T1000 (cell line): ENCODE data around the gene SPATC1L.

Experiments
- DNase-seq: peaks from one replicate; lab custom pipeline; 2025; ENCODE audit warnings: mixed read lengths; lab: John Stamatoyannopoulos, UW

Gene SPATC1L

DNA sequence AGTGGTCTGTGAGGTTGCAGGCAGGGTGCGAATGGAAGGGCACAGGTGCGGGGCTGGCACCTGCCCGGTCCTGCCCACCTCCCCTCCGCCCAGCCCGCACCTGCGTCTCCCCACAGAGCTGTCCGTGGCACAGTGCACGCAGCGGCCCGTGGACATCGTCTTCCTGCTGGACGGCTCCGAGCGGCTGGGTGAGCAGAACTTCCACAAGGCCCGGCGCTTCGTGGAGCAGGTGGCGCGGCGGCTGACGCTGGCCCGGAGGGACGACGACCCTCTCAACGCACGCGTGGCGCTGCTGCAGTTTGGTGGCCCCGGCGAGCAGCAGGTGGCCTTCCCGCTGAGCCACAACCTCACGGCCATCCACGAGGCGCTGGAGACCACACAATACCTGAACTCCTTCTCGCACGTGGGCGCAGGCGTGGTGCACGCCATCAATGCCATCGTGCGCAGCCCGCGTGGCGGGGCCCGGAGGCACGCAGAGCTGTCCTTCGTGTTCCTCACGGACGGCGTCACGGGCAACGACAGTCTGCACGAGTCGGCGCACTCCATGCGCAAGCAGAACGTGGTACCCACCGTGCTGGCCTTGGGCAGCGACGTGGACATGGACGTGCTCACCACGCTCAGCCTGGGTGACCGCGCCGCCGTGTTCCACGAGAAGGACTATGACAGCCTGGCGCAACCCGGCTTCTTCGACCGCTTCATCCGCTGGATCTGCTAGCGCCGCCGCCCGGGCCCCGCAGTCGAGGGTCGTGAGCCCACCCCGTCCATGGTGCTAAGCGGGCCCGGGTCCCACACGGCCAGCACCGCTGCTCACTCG lies 52.2 kb downstream of the SPATC1L start:
- no peak for DNase-seq

DNA sequence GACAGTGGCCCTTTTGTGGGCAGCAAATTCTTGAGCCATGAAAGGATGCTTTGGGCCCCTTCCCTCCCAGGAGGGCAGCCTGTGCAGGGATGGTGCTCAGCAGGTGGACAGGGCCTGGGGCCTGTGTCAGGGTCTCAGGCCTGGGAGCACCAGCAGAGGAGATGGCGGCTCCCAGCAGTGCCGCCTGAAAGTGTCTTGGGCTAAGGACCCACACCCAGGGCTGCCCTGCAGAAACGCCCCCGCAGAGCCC lies 52.7 kb downstream of the SPATC1L start:
- no peak for DNase-seq

DNA sequence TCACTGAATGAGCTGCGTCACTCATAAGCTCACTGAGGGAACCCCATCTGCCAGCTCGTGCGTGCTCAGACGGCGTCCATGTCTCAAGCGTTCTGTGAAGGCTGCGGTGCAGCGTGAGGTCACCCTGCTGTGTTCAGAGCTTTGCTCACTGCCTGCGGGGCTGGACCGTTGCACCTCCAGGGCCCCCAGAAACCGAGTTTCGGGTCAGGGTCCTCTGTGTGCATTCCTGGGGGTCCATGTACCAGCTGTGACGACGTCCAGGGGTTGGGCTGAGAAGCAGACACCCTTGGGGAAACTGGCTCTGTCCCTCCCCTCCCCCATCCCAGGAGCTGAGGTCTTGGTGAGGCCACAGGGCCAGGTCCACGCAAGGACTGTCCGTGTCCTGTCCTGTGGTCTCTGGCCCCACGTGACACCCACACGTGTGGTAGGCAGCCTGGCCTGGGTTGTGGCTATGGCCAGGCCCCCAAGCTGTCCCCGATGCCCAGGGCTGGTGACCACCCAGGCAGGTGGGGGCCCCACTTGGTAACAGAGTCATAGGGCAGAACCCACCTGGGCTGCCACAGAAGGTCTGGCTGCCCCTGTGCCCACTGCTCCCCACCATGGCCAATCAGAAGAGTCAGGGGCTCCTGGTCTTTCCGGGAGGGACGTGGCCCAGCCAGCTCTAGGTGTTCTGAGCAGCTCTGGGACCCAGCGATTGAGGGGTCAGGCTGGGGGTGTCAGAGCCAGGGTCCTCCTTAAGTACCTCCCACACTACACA lies 53.2 kb downstream of the SPATC1L start:
- no peak for DNase-seq

DNA sequence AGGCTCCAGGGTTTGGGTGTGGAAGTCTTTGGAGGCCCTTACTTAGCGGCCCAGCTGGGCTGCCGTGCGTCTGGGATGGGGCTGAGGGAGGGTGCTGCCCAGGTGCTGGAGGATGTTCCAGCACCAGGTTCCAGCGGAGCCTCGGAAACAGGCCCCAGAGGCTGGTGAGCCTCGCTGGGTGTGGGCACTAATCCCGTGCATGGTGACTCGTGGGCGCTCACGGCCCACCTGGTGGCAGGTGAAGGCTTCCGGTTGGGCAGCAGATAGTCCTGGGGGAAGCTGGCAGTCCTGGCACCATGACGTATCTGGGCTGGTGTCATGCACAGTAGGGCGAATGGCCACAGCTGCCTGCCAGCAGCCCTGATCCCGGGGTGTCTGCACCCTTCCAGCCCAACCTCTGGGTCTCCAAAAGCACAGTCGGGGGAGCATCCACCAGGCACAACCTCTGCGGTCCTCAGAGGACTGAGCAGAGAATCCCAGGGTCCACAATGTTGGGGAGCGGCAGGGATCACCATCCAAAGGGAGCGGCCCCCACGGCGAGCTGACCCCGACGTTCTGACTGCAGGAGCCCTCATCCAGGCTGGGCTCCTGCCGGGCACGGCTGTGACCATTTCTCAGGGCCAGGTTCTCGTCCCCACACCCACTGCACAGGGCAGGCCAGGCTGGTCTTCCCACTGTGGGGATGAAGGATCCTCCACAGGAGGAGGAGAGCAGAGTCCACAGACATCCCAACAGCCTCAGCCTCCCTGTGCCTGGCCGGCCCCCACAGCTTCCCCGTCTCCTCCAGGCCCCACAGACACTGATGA lies 54.2 kb downstream of the SPATC1L start:
- no peak for DNase-seq

DNA sequence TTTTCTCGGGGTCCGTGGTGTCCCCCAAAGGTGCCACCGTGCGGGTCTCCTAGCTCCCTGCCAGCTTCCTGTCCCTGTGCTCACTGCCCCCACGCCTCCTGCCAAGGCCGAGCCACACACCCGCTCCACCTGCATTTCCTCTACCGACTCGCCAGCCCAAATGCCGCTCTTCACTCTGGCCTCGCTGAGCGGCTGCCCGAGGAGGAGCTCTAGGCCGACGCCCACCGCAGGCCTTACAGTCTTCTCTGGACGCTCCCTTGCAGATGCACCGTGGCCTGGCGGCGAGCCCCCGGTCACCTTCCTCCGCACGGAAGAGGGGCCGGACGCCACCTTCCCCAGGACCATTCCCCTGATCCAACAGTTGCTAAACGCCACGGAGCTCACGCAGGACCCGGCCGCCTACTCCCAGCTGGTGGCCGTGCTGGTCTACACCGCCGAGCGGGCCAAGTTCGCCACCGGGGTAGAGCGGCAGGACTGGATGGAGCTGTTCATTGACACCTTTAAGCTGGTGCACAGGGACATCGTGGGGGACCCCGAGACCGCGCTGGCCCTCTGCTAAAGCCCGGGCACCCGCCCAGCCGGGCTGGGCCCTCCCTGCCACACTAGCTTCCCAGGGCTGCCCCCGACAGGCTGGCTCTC lies 55.2 kb downstream of the SPATC1L start:
- DNase-seq, result no peak

DNA sequence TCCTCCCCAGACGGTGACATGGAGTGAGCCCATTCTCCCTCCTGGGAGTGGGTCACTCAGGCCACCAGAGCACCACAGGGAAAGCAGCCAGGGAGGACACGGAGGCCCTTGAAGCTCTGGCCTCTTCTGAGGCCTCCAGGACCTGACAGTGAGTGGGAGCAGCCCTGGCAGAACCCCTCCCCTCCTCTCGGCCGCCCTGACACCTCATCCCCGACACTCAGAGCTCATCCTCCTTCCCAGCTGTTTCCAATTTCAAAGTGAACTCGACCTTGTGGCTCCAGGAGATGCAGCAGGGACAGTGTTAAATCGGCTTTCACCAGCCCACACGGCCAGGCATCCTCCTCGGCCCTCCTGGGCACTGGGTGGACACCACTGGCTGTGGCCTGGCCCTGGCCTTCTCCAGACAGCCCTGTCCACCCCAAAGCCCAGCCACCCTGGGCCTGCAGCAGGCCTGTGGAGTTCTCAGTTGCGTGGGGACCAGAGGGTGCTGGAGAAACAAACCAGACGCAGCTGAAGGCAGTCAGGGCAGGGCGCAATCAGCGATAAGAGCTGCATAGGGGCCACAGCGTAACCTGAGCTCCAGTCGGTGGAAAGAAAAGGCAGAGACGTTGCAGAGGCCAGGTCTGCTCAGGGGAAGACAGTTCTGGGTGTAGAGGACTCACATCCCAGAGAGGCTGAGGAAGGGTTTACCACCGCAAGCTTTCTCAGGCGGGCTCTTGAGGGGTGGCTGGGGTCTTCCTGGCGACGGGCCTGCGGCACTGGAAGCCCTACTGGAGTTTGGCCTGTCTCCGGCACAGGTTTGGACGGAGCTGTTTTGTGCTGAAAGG lies 55.9 kb downstream of the SPATC1L start:
- DNase-seq, result no peak

DNA sequence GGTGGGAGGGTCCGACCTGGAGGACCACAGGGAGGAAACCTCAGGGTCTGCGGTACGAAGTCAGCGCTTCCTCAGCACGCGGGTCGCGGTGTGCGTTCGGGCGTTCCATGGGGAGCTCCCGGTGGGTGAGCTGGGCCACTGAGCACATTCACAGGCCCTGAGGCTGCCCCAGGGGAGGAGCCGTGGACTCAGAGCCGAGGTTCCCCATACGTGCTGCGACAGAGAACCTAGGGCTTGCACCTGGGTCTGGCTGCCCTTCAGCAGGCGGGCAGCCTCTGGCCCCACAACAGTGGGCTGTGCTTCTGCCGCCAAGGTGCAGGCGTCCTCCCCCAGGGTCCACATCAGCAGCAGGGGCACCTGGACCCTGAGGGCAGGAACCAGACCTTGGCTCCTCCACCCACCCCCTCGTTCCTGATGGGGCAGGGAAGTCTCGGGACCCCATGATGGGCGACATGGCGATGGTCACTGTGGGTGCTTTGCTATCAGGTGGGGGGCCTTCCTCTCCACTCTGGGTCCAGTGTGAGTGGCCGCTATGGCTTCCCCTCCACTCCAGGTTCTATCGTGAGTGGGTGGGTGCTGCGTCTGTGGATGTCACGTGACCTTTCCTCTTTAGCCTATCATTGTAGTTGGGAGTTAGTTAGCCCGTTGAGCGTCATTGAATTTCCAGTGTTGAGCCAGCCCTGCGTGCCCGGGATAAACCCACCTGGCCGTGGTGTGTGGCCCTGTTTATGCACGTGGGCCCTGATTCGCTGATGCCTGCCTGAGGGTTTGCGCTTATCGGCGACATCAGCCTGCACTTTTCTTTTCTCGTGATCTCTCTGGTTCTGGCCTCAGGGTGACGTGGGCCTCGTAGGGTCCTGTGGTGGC lies 56.8 kb downstream of the SPATC1L start:
- no peak for DNase-seq

DNA sequence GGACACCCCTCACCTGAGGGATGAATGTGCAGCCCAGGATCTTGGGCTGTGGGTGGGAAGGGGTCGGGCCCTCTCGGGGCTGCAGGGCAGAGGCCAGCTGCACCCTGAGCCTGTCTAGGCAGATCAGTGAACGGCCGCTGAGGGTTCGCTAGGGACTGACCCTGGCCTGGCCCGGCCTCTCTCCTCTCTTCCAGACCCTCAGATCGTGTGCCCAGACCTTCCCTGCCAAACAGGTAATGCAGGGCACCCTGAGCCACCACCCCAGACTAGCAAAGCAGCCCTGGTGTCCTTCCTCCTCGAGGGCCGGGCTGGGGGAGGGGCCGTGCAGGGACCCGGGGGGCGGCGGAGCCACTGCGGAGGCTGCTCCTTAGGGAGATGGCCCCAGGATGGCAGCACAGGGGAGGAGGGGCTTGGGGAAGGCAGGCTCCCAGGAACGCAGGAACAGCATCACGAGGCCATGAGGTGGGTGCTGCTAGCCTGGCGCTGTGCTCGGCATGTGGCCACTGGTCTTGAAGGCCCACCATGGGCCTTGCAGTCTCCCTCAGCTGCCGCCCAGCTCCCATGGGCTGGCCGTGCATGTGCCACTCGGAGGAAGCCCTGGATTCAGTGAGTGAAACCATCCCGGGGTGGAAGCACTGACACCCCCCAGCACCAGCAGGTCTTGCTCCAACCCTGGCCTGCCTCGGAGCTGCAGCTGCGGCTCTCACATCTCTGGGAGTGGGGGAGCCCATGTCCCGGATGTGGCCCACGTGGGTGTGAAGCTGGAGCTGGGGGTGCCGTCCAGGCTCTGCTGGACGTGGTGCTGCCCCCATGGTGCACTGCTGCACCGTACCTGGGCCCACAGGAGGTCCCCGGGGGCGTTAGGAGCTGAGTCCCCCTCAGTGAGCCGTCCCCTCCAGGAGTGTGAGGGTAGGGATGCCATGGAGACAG lies 57.7 kb downstream of the SPATC1L start:
- DNase-seq, result no peak

DNA sequence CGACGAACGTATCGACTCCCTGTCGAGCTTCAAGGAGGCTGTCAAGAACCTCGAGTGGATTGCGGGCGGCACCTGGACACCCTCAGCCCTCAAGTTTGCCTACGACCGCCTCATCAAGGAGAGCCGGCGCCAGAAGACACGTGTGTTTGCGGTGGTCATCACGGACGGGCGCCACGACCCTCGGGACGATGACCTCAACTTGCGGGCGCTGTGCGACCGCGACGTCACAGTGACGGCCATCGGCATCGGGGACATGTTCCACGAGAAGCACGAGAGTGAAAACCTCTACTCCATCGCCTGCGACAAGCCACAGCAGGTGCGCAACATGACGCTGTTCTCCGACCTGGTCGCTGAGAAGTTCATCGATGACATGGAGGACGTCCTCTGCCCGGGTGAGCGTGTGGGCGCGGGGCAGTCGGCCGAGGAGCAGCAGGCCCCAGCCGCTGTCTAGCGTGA lies 58.4 kb downstream of the SPATC1L start:
- DNase-seq, result no peak

DNA sequence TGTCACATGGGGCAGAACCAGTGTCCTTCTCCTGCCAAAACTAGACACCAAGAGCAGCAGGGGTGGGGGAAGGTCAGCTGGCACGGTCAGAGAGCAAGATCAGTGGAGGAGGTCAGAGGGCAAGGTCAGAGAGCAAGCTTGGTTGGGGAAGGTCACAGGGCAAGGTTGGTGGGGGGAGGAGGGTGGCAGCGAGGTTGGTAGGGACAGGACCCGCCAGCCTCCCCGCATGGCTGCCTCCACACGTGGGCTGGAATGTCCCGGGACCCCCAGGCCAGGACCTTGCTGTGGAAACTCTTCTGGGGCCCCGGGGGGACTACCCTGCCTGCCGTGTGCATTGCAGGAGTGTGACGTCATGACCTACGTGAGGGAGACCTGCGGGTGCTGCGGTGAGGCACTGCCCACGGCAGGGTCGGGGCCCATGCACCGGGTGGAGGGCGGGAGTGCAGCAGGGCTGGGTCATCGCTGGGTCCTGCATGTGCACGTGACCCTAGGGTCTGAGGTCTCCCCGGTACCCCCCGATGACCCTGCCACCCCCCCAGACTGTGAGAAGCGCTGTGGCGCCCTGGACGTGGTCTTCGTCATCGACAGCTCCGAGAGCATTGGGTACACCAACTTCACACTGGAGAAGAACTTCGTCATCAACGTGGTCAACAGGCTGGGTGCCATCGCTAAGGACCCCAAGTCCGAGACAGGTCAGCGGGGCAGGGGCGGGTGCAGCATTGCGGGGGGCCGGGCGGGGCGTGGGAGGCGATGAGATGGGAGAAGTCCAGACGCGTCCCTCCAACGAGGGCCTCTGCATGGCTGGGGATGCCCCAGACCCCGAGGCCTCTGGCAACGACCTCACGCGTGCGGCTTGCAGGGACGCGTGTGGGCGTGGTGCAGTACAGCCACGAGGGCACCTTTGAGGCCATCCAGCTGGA lies 59.1 kb downstream of the SPATC1L start:
- DNase-seq, result no peak

DNA sequence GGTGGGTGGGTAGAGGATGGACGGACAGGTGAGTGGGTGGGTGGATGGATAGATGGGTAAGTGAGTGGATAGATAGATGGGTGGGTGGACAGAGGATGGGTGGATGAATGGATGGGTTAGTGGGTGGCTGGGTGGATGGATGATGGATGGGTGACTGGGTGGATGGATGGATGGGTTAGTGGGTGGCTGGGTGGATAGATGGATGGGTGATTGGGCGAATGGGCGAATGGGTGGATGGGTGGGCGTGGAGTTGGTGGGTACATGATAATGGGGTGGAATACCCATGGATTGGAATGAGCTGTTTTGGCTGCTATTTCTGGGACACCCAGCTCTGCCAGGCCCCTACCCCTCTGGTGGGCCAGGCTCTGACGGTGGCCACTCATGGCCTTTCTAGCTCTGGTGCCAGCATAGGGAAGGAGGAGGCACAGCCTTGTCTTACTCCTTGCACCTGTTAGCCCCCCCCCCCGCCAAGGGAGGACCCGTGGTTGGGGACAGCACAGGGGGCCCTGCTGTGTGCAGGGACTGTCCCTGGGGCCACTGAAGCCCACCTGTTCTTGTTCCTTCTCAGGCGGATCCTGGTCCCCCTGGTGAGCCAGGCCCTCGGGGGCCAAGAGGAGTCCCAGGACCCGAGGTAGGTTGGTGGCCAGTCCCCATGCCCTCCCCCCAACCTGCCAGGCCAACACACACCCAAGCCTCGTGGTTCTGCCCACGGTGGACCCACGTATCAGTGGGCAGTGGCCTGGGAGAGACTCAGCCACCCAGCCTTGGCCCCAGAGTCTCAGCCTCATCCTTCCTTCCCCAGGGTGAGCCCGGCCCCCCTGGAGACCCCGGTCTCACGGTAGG lies 60.0 kb downstream of the SPATC1L start:
- no peak for DNase-seq

DNA sequence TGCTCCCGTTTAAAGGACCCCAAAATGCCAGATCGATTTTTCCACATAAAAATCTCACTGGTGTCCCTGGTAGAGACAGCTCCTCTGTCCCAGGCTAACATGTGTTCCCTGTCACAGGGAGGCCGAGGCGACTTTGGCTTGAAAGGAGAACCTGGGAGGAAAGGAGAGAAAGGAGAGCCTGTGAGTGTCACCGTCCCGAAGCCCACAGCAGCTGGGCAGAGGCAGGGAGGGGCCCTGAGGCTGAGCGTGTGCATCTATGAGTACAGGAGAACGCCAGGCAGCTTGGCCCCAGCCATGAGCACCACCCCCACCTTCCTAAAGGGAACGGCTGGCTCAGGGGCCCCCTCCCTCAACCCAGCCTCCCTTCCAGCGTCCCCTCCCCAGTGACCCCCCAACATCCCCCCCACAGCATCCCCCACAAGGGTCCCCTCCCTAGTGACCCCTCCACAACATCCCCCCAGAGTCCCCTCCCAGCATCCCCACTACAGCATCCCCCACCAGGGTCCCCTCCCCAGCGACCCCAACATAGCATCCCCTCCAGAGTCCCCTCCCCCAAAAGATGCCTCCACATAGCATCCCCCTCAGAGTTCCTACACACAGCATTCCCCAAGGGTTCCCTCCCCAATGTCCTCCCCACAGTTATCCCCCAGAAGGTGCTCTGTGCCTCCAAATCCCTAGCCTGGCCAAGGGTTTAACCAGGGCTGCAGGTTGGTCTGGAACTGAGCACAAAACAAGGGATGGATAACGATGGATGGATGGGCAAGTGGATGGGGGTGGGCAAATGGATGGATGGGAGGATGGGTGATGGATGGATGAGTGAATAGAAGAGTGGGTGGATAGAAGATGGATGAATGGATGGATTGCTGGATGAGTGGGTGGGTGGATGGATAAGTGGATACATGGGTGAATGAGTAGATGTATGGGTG lies 61.2 kb downstream of the SPATC1L start:
- DNase-seq, result no peak

DNA sequence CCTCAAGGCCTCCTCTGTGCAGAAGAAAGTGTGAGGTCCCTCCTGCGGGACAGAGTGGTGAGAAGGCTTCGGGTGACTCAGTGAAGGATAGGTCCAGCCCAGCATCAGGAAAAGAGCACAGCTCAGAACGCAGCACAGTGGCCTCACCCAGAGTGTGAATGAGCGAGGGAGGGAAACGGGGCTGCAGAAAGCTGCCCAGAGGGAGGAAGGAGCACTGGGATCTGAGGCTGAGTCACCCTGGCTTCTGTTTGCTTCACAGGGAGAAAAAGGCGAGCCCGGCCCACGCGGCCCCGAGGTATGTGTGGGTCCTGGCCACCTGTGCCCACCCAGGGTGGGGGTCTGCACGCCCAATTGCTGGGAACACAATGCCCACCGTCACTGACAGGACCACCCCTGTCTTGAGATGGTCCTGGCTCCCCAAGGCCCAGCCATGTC lies 62.0 kb downstream of the SPATC1L start:
- no peak for DNase-seq

DNA sequence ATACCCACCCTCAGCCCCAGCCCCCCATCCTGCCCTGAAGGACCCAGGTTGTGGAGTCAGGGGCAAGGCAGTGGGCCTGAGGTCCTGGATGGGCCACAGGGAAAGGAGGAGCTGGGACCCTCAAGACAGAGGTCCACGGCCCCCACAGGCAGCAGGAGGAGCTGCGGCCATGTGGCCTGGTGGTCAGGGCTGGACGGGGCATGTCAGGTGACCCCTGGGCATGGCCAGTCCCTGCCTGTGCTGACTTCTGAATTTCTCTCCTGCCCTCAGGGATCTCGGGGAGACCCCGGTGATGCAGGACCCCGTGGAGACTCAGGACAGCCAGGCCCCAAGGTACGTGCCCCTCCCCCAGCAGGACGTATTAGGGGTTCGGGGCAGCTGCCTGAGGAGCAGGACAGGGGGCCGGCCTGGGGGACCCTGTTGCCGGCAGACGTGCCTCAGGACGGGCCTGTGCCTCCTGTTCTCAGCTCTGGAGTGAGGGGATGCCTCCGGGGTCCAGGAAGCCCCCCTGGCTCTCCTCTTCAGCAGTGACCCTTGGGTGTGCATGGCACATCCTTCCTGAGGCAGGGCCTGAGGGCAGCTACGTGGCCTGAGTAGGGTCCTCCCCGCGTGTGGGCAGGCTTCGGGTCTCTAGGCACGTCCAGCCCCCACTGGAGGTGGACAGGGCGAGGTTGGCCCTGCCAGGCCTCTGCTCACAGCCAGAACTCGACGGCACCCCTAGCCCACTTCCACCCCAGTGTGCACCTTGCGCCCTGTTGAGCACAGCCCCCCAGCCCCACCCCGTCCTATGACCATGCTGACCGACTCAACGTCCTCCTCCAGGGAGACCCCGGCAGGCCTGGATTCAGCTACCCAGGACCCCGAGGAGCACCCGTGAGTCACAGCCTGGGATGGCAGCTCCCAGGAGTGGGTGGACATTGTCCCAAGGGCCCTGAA lies 62.7 kb downstream of the SPATC1L start:
- no peak for DNase-seq
